ENCODE measurements around the gene NOXA1.
"Not testable (repeated sequence)": the region's sequence is repeated elsewhere in the genome, so short reads cannot be mapped to it uniquely, and the experiment has no call there.

The NOXA1 gene

GRCh38 chr9:137406085-137406760, 17.0 kb upstream of the NOXA1 start:
- no peak for DNase-seq

- DNase-seq, result no peak
Measured at GRCh38 chr9:137406876-137407589, 16.2 kb upstream of the NOXA1 start.

- no peak for DNase-seq
Measured at GRCh38 chr9:137407590-137408300, 15.4 kb upstream of the NOXA1 start.

GRCh38 chr9:137408651-137409405, 14.4 kb upstream of the NOXA1 start:
- DNase-seq, result no peak

GRCh38 chr9:137409515-137409914, 13.7 kb upstream of the NOXA1 start:
- no peak for DNase-seq

- DNase-seq, result not testable (repeated sequence)
Measured at GRCh38 chr9:137410236-137410890, 12.8 kb upstream of the NOXA1 start.

- no peak for DNase-seq
Measured at GRCh38 chr9:137410891-137411249, 12.3 kb upstream of the NOXA1 start.

- DNase-seq, result no peak
Measured at GRCh38 chr9:137411260-137411644, 11.9 kb upstream of the NOXA1 start.

GRCh38 chr9:137411645-137412380, 11.4 kb upstream of the NOXA1 start:
- no peak for DNase-seq

- no peak for DNase-seq
Measured at GRCh38 chr9:137412431-137412830, 10.8 kb upstream of the NOXA1 start.

GRCh38 chr9:137415451-137415850, 7.7 kb upstream of the NOXA1 start:
- DNase-seq, result no peak

- no peak for DNase-seq
Measured at GRCh38 chr9:137416006-137416562, 7.1 kb upstream of the NOXA1 start.

GRCh38 chr9:137416563-137417151, 6.5 kb upstream of the NOXA1 start:
- no peak for DNase-seq

- no peak for DNase-seq
Measured at GRCh38 chr9:137417161-137418021, 5.8 kb upstream of the NOXA1 start.

- no peak for DNase-seq
Measured at GRCh38 chr9:137421838-137422603, 1.2 kb upstream of the NOXA1 start.

- DNase-seq, result no peak
Measured at GRCh38 chr9:137423514-137424291, 510 bp downstream of the NOXA1 start.

- no peak for DNase-seq
Measured at GRCh38 chr9:137426018-137426681, 3.0 kb downstream of the NOXA1 start.
